ENCODE measurements around the gene INO80.

INO80 gene

GRCh38 chr15:41024885-41025284, 91.2 kb downstream of the INO80 start:
- H3K4me3 ChIP-seq (ENCODE audit: low read length), result no peak overlapping the region
- DNase-seq (ENCODE audit: low read depth), result peak; percentile 17
- TF ChIP-seq CTCF (conservative IDR thresholded peaks at IDR 0.05; ENCODE audit: low read length), result no peak

- DNase-seq (ENCODE audit: low read depth), result peak; percentile 94
- no peak for TF ChIP-seq CTCF (conservative IDR thresholded peaks at IDR 0.05; ENCODE audit: low read length)
- H3K4me3 ChIP-seq (ENCODE audit: low read length), result no peak overlapping the region
These were observed 91.9 kb downstream of the INO80 start for GRCh38 chr15:41024131-41024530.

GRCh38 chr15:41022487-41023090, 93.5 kb downstream of the INO80 start:
- peak; percentile 71 for DNase-seq (ENCODE audit: low read depth)
- peak; percentile 95 for TF ChIP-seq CTCF (conservative IDR thresholded peaks at IDR 0.05; ENCODE audit: low read length)

GRCh38 chr15:41020829-41021228, 95.3 kb downstream of the INO80 start:
- TF ChIP-seq CTCF (conservative IDR thresholded peaks at IDR 0.05; ENCODE audit: low read length), result no peak
- H3K4me3 ChIP-seq (ENCODE audit: low read length), result no peak overlapping the region
- no peak for DNase-seq (ENCODE audit: low read depth)

More at GRCh38 chr15:41022487-41023090, 93.5 kb downstream of the INO80 start:
- H3K4me3 ChIP-seq (ENCODE audit: low read length), result no peak overlapping the region

GRCh38 chr15:41020311-41020710, 95.8 kb downstream of the INO80 start:
- TF ChIP-seq CTCF (conservative IDR thresholded peaks at IDR 0.05; ENCODE audit: low read length), result no peak
- DNase-seq (ENCODE audit: low read depth), result no peak
- H3K4me3 ChIP-seq (ENCODE audit: low read length), result no peak overlapping the region

- TF ChIP-seq CTCF (conservative IDR thresholded peaks at IDR 0.05; ENCODE audit: low read length), result no peak
- no peak overlapping the region for H3K4me3 ChIP-seq (ENCODE audit: low read length)
- DNase-seq (ENCODE audit: low read depth), result no peak
These were observed 96.9 kb downstream of the INO80 start for GRCh38 chr15:41019174-41019573.

GRCh38 chr15:41018534-41018933, 97.5 kb downstream of the INO80 start:
- no peak overlapping the region for H3K4me3 ChIP-seq (ENCODE audit: low read length)
- DNase-seq (ENCODE audit: low read depth), result peak; percentile 22
- TF ChIP-seq CTCF (conservative IDR thresholded peaks at IDR 0.05; ENCODE audit: low read length), result peak; percentile 19

Measured in AG10803 (cell line).